ENCODE measurements around the gene LANCL1. TPM values are rescaled to one million over a fixed set of nuclear protein-coding genes. Genes with fewer than 3 reads are reported as not detected.

LANCL1 gene
- total RNA-seq, 1 experiment from 2014 or later = 34.1 TPM

GRCh38 chr2:210481601-210482175, 5.1 kb upstream of the LANCL1 start:
- H3K27me3 Mint-ChIP-seq (ENCODE audit: insufficient read depth, unreplicated experiment) = no peaks in the 10 kb centered on the region
- no peak for DNase-seq (ENCODE audit: unreplicated experiment)
- intact Hi-C loops (cut with micrococcal nuclease) = no loop called here
- BruUV-seq (replicated peaks) = no TSS peak
- peaks cover 5% of the 10 kb centered on the region for H3K36me3 Mint-ChIP-seq (ENCODE audit: insufficient read depth, unreplicated experiment)
- ChIA-PET CTCF (interaction anchor here (0.5 to 2.9 kb wide), 2 partner anchors 22 to 118 kb away, joined by 3 to 12 read pairs; no protein-coding TSS in a partner anchor), POLR2A (no interaction called here)
- no peak overlapping the region for H3K4me3 Mint-ChIP-seq (ENCODE audit: unreplicated experiment)
- TF ChIP-seq, protein P1, sequence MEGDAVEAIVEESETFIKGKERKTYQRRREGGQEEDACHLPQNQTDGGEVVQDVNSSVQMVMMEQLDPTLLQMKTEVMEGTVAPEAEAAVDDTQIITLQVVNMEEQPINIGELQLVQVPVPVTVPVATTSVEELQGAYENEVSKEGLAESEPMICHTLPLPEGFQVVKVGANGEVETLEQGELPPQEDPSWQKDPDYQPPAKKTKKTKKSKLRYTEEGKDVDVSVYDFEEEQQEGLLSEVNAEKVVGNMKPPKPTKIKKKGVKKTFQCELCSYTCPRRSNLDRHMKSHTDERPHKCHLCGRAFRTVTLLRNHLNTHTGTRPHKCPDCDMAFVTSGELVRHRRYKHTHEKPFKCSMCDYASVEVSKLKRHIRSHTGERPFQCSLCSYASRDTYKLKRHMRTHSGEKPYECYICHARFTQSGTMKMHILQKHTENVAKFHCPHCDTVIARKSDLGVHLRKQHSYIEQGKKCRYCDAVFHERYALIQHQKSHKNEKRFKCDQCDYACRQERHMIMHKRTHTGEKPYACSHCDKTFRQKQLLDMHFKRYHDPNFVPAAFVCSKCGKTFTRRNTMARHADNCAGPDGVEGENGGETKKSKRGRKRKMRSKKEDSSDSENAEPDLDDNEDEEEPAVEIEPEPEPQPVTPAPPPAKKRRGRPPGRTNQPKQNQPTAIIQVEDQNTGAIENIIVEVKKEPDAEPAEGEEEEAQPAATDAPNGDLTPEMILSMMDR (IDR thresholded peaks at IDR 0.05; ENCODE audit: unreplicated experiment) = no peak
- peaks cover 6% of the 10 kb centered on the region for H3K4me1 Mint-ChIP-seq (ENCODE audit: insufficient read depth, unreplicated experiment)
- peaks cover 18% of the 10 kb centered on the region for H3K9me3 Mint-ChIP-seq (ENCODE audit: unreplicated experiment)
- H3K27ac Mint-ChIP-seq (ENCODE audit: low read depth, unreplicated experiment) = no peak overlapping the region

- POLR2A ChIA-PET = no interaction called here
- intact Hi-C loops (cut with micrococcal nuclease) = no loop called here
These were observed 4.2 kb upstream of the LANCL1 start for GRCh38 chr2:210480764-210481163.

GRCh38 chr2:210480079-210480478, 3.5 kb upstream of the LANCL1 start:
- Mint-ChIP-seq H3K9me3 (ENCODE audit: unreplicated experiment) (peaks cover 18% of the 10 kb centered on the region), H3K36me3 (ENCODE audit: insufficient read depth, unreplicated experiment) (no peaks in the 10 kb centered on the region), H3K27ac (ENCODE audit: low read depth, unreplicated experiment) (peak overlapping the region; percentile 63), H3K27me3 (ENCODE audit: insufficient read depth, unreplicated experiment) (no peaks in the 10 kb centered on the region), H3K4me3 (ENCODE audit: unreplicated experiment) (no peak overlapping the region), H3K4me1 (ENCODE audit: insufficient read depth, unreplicated experiment) (peaks cover 7% of the 10 kb centered on the region)
- no TSS peak for BruUV-seq (replicated peaks)
- DNase-seq (ENCODE audit: unreplicated experiment) = no peak
- CTCF ChIA-PET = interaction anchor here (2.9 kb wide), 1 partner anchor 24 kb away, joined by 12 read pairs; no protein-coding TSS in a partner anchor
- TF ChIP-seq, protein P1 (IDR thresholded peaks at IDR 0.05; ENCODE audit: unreplicated experiment) = no peak
- intact Hi-C loops (cut with micrococcal nuclease) = no loop called here
- POLR2A ChIA-PET = no interaction called here

More at GRCh38 chr2:210480764-210481163, 4.2 kb upstream of the LANCL1 start:
- Mint-ChIP-seq H3K36me3 (ENCODE audit: insufficient read depth, unreplicated experiment) (no peaks in the 10 kb centered on the region), H3K9me3 (ENCODE audit: unreplicated experiment) (peaks cover 18% of the 10 kb centered on the region), H3K4me1 (ENCODE audit: insufficient read depth, unreplicated experiment) (peaks cover 6% of the 10 kb centered on the region), H3K4me3 (ENCODE audit: unreplicated experiment) (no peak overlapping the region), H3K27me3 (ENCODE audit: insufficient read depth, unreplicated experiment) (no peaks in the 10 kb centered on the region), H3K27ac (ENCODE audit: low read depth, unreplicated experiment) (peak overlapping the region; percentile 63)
- CTCF ChIA-PET = interaction anchor here (0.6 to 2.9 kb wide), 2 partner anchors 23 to 1162 kb away, joined by 4 to 12 read pairs; no protein-coding TSS in a partner anchor
- no peak for DNase-seq (ENCODE audit: unreplicated experiment)
- no TSS peak for BruUV-seq (replicated peaks)
- TF ChIP-seq, protein P1 (IDR thresholded peaks at IDR 0.05; ENCODE audit: unreplicated experiment) = no peak

GRCh38 chr2:210478661-210479060, 2.1 kb upstream of the LANCL1 start:
- H3K27ac Mint-ChIP-seq (ENCODE audit: low read depth, unreplicated experiment) = no peak overlapping the region
- no peak for DNase-seq (ENCODE audit: unreplicated experiment)
- peak overlapping the region; percentile 84 for H3K4me3 Mint-ChIP-seq (ENCODE audit: unreplicated experiment)
- ChIA-PET CTCF (no interaction called here), POLR2A (interaction anchor here (0.5 kb wide), 1 partner anchor 205 kb away, joined by 3 read pairs; no protein-coding TSS in a partner anchor)
- H3K36me3 Mint-ChIP-seq (ENCODE audit: insufficient read depth, unreplicated experiment) = peaks cover 2% of the 10 kb centered on the region
- peaks cover 5% of the 10 kb centered on the region for H3K9me3 Mint-ChIP-seq (ENCODE audit: unreplicated experiment)
- intact Hi-C loops (cut with micrococcal nuclease) = no loop called here
- H3K27me3 Mint-ChIP-seq (ENCODE audit: insufficient read depth, unreplicated experiment) = no peaks in the 10 kb centered on the region
- TF ChIP-seq, protein P1 (IDR thresholded peaks at IDR 0.05; ENCODE audit: unreplicated experiment) = no peak
- no TSS peak for BruUV-seq (replicated peaks)
- H3K4me1 Mint-ChIP-seq (ENCODE audit: insufficient read depth, unreplicated experiment) = peaks cover 11% of the 10 kb centered on the region
